ENCODE results near the gene AP5S1. TPM values are rescaled to one million over a fixed set of nuclear protein-coding genes. Genes with fewer than 3 reads are reported as not detected.
A peak's percentile ranks its signal among the peaks of the same experiment; 100 is the strongest.

AP5S1 gene
- total and polyA plus RNA-seq, 9 of the 15 experiments (the other 6 are each of a cell fraction or from before 2014, with no cell fraction given): 2.6 to 8.8 (median 4.4) TPM

- TF ChIP-seq, protein P1, sequence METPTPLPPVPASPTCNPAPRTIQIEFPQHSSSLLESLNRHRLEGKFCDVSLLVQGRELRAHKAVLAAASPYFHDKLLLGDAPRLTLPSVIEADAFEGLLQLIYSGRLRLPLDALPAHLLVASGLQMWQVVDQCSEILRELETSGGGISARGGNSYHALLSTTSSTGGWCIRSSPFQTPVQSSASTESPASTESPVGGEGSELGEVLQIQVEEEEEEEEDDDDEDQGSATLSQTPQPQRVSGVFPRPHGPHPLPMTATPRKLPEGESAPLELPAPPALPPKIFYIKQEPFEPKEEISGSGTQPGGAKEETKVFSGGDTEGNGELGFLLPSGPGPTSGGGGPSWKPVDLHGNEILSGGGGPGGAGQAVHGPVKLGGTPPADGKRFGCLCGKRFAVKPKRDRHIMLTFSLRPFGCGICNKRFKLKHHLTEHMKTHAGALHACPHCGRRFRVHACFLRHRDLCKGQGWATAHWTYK (CRISPR knock-in tag; IDR thresholded peaks at IDR 0.05): no peak
- TF ChIP-seq NONO (IDR thresholded peaks at IDR 0.05; ENCODE audit: low read depth in 2 of 2, low read length in 1 of 2) (no peak), FOXA1 (IDR thresholded peaks at IDR 0.05; ENCODE audit: borderline replicate concordance) (no peak), SP1 (CRISPR knock-in tag; IDR thresholded peaks at IDR 0.05) (no peak), POU5F1 (IDR thresholded peaks at IDR 0.05; ENCODE audit: borderline replicate concordance, low read depth, low read length, partially characterized antibody) (no peak), ZBTB11 (CRISPR knock-in tag; IDR thresholded peaks at IDR 0.05) (no peak), ZNF584 (CRISPR knock-in tag; IDR thresholded peaks at IDR 0.05; ENCODE audit: low read depth) (no peak), CLOCK (CRISPR knock-in tag; IDR thresholded peaks at IDR 0.05; ENCODE audit: borderline replicate concordance) (peak; percentile 90; the same call in 1 of the 2 replicates), ZBTB49 (CRISPR knock-in tag; IDR thresholded peaks at IDR 0.05; ENCODE audit: borderline replicate concordance) (no peak), ZEB2 (IDR thresholded peaks at IDR 0.05) (no peak), ZBTB12 (CRISPR knock-in tag; IDR thresholded peaks at IDR 0.05) (no peak)
- TF ChIP-seq, protein P2, sequence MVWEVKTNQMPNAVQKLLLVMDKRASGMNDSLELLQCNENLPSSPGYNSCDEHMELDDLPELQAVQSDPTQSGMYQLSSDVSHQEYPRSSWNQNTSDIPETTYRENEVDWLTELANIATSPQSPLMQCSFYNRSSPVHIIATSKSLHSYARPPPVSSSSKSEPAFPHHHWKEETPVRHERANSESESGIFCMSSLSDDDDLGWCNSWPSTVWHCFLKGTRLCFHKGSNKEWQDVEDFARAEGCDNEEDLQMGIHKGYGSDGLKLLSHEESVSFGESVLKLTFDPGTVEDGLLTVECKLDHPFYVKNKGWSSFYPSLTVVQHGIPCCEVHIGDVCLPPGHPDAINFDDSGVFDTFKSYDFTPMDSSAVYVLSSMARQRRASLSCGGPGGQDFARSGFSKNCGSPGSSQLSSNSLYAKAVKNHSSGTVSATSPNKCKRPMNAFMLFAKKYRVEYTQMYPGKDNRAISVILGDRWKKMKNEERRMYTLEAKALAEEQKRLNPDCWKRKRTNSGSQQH (CRISPR knock-in tag; IDR thresholded peaks at IDR 0.05): no peak
Observed at GRCh38 chr20:3811467-3812258, 8.7 kb upstream of the AP5S1 start (continued).

Measured in K562 (cell line).